K562 (cell line): ENCODE measurements around the gene TINAGL1. TPM values are rescaled to one million over a fixed set of nuclear protein-coding genes. Genes with fewer than 3 reads are reported as not detected.

Experiments used
- ATAC-seq: fragments of 200-7000 bp; cut with Tn5 transposase; 3 replicates; pipeline ENCODE4 v1.9.1; 2020; ENCODE audit warnings: moderate library complexity
- BruUV-seq: library from RNA; stranded (reverse); fragments of 400-500 nt; replicated peaks from 2 replicates; lab custom pipeline; 2021; lab: Mats Ljungman, UMichigan
- CTCF ChIA-PET: fragments of 300-600 bp; formaldehyde crosslinking; extraction: SDS; loops from one replicate; lab custom pipeline; 2021; ENCODE audit warnings: low intra/inter-chr PET ratio; lab: Yijun Ruan, JAX
- POLR2A ChIA-PET: fragments of 300-600, 350-650 bp; sonication (Branson Sonifier 250); formaldehyde crosslinking; extraction: SDS; loops from one replicate; lab custom pipeline; 2021; ENCODE audit warnings: antibody characterized with exemption, inconsistent platforms; lab: Yijun Ruan, JAX
- DNase-seq, 4 experiments: peaks; one replicate each; pipeline versions ENCODE4 v3.0.0 to v3.0.0-alpha.2; 2011 to 2018; ENCODE audit warnings: low spot score in 3 of 4, mixed read lengths in 3 of 4; ENCODE audit errors: extremely low read depth in 1 of 4
- FAIRE-seq: peaks from 2 replicates; lab custom pipeline; 2011; peaks lifted over from hg19 to GRCh38; lab: Jason Lieb, UNC
- H2AFZ ChIP-seq: 2 replicates; pipeline ENCODE4 v1.6.0; 2011; ENCODE audit warnings: low read depth, low read length, control low read depth, inconsistent platforms
- H3K27ac ChIP-seq: fragments of 200-600 bp; 3 replicates; pipeline ENCODE4 v1.8.0; 2011; ENCODE audit warnings: low read depth, mild to moderate bottlenecking, control low read depth, inconsistent platforms, low read length, moderate library complexity, mixed read lengths; ENCODE audit errors: extremely low read depth
- H3K27me3 ChIP-seq, 2 experiments: fragments of 300-600 bp in 1 of 2; 2 replicates in 1 of 2; 3 replicates in 1 of 2; pipeline versions ENCODE4 v1.6.0 to v1.8.0; 2011; ENCODE audit warnings: inconsistent platforms in 2 of 2, low read length in 2 of 2, mild to moderate bottlenecking in 1 of 2, mixed read lengths in 1 of 2, moderate library complexity in 1 of 2; ENCODE audit not compliant: control insufficient read depth in 2 of 2, insufficient read depth in 2 of 2
- H3K36me3 ChIP-seq: fragments of 300-600 bp; 3 replicates; pipeline ENCODE4 v1.8.0; 2011; ENCODE audit warnings: mild to moderate bottlenecking, low read length, inconsistent platforms; ENCODE audit not compliant: control insufficient read depth, insufficient read depth
- H3K4me1 ChIP-seq, 2 experiments: fragments of 200-600 bp in 1 of 2; replicated peaks in 1 of 2; 2 replicates in 1 of 2; 3 replicates in 1 of 2; pipeline versions ENCODE4 v1.5.1 to v1.8.0; 2011; ENCODE audit warnings: inconsistent platforms in 2 of 2, low read length in 2 of 2, mild to moderate bottlenecking in 1 of 2, mixed read lengths in 1 of 2, moderate library complexity in 1 of 2; ENCODE audit not compliant: control insufficient read depth in 2 of 2, insufficient read depth in 2 of 2
- H3K4me2 ChIP-seq: 2 replicates; pipeline ENCODE4 v1.6.1; 2011; ENCODE audit warnings: low read length, control low read depth, inconsistent platforms, mixed read lengths; ENCODE audit not compliant: insufficient read depth
- H3K4me3 ChIP-seq: fragments of 200-600 bp; sonication (generic), shearing (Covaris generic); 2 replicates; pipeline ENCODE4 v1.5.1; 2016; ENCODE audit warnings: control low read depth, inconsistent platforms
- H3K79me2 ChIP-seq: fragments of 200-600 bp; 3 replicates; pipeline ENCODE4 v1.8.0; 2011; ENCODE audit warnings: low read length, inconsistent platforms; ENCODE audit not compliant: control insufficient read depth, insufficient read depth
- H3K9ac ChIP-seq, 2 experiments: 2 replicates each; pipeline versions ENCODE4 v1.6.0 to v1.6.1; 2011; ENCODE audit warnings: low read depth in 2 of 2, low read length in 2 of 2, control low read depth in 1 of 2, inconsistent platforms in 1 of 2, mild to moderate bottlenecking in 1 of 2, mixed read lengths in 1 of 2; ENCODE audit not compliant: insufficient read depth in 1 of 2
- H3K9me1 ChIP-seq: one replicate; pipeline ENCODE4 v1.6.0; 2011; ENCODE audit warnings: inconsistent platforms, mild to moderate bottlenecking, low read length, moderate library complexity; ENCODE audit not compliant: control insufficient read depth, insufficient read depth
- H3K9me3 ChIP-seq: replicated peaks from 2 replicates; pipeline ENCODE4 v1.5.1; 2011; ENCODE audit warnings: low read depth, low read length, inconsistent platforms; ENCODE audit not compliant: control insufficient read depth, insufficient read depth
- H4K20me1 ChIP-seq: replicated peaks from 2 replicates; pipeline ENCODE4 v1.6.1; 2011; ENCODE audit warnings: low read length, inconsistent platforms, mixed read lengths; ENCODE audit not compliant: control insufficient read depth, insufficient read depth
- HCFC1 ChIP-seq: IDR thresholded peaks from 2 replicates; pipeline ENCODE4 v1.6.1; 2012; ENCODE audit warnings: low read depth, low read length, improper control_type of control experiment
- HDGF ChIP-seq: fragments of 450-650 bp; IDR thresholded peaks from 2 replicates; pipeline ENCODE4 v1.6.1; 2016
- KLF6 ChIP-seq: fragments of 250-450 bp; sonication (Bioruptor Pico); IDR thresholded peaks from 2 replicates; pipeline ENCODE4 v1.4.0; 2020; ENCODE audit warnings: mild to moderate bottlenecking, moderate library complexity, borderline replicate concordance
- NFIX ChIP-seq: fragments of 250-450 bp; sonication (Bioruptor Pico); IDR thresholded peaks from 2 replicates; pipeline ENCODE4 v1.4.0; 2020; ENCODE audit warnings: low read depth, mild to moderate bottlenecking, moderate library complexity
- POLR3A ChIP-seq: IDR thresholded peaks from 2 replicates; pipeline ENCODE4 v1.6.1; 2011; ENCODE audit warnings: borderline replicate concordance, mild to moderate bottlenecking, moderate library complexity; ENCODE audit not compliant: insufficient read length, insufficient read depth; ENCODE audit errors: extremely low read depth
- RBM15 ChIP-seq: fragments of 200-400 bp; formaldehyde crosslinking; IDR thresholded peaks from 2 replicates; pipeline ENCODE4 v1.6.1; 2018; ENCODE audit warnings: mild to moderate bottlenecking, low read length, moderate library complexity; ENCODE audit not compliant: insufficient read depth
- ZNF717 ChIP-seq: fragments of 250-450 bp; sonication (Bioruptor Pico); IDR thresholded peaks from 2 replicates; pipeline ENCODE4 v1.5.0; 2021
- ZNF76 ChIP-seq: fragments of 250-450 bp; sonication (Bioruptor Pico); IDR thresholded peaks from 2 replicates; pipeline ENCODE4 v1.4.0; 2020; ENCODE audit warnings: mild to moderate bottlenecking, moderate library complexity, borderline replicate concordance
- ZNF79 ChIP-seq: fragments of 250-450 bp; sonication (Bioruptor Pico); IDR thresholded peaks from 2 replicates; pipeline ENCODE4 v1.4.0; 2020; ENCODE audit warnings: low read depth, mild to moderate bottlenecking, moderate library complexity
- WGBS: fragments of 100-300 bp; shearing (Covaris generic); methylation state at CpG from one replicate; pipeline ENCODE4 v1.1.6; 2016; ENCODE audit warnings: low coverage, mixed read lengths; ENCODE audit not compliant: insufficient coverage; ENCODE audit errors: missing lambda C conversion rate; 5-methylcytosine and 5-hydroxymethylcytosine counted together
- in situ Hi-C: fragments of 300-500 bp; cut with MboI; formaldehyde crosslinking; loops from 4 replicates; pipeline ENCODE4 v1.15.0; 2018; ENCODE audit warnings: inconsistent platforms, mixed read lengths
- intact Hi-C: fragments of 100-400 bp; cut with micrococcal nuclease; formaldehyde crosslinking; loops from 2 replicates; pipeline ENCODE4 v1.14.2; 2022
- polyA plus RNA-seq, 8 experiments: library from polyadenylated mRNA; depleted of rRNA in 4 of 8; stranded (reverse) in 5 of 8; unstranded in 3 of 8; fragments of >200 nt; fragmentation: Nextera tagmentation in 2 of 8; fragmentation: Illumina TruSeq in 1 of 8; extraction: Ambion mirVana in 2 of 8; extraction: Trizol in 1 of 8; gene quantifications; 2 replicates each; pipeline versions ENCODE4 v1.2.1 to v1.2.3, GENCODE V29; 2011 to 2014; ENCODE audit warnings: inconsistent platforms in 1 of 8, missing spikeins in 1 of 8
- total RNA-seq, 7 experiments: library from RNA; depleted of rRNA in 6 of 7; stranded (reverse); fragments of >200 nt in 6 of 7; fragmentation: Illumina TruSeq in 2 of 7; extraction: Trizol in 2 of 7; gene quantifications; 2 replicates each; pipeline versions ENCODE4 v1.2.1 to v1.2.3, GENCODE V29; 2011 to 2021; ENCODE audit warnings: low replicate concordance in 1 of 7
- TF ChIP-seq, protein P1 (sequence below): sonication (generic); formaldehyde crosslinking; IDR thresholded peaks from 2 replicates; pipeline ENCODE4 v1.8.0; 2022; ENCODE audit warnings: missing genetic modification reagents, mild to moderate bottlenecking, borderline replicate concordance
- TF ChIP-seq, protein P2 (sequence below): conservative IDR thresholded peaks from 2 replicates; pipeline ENCODE4 v1.6.1; 2011; ENCODE audit warnings: low read depth, mild to moderate bottlenecking, low read length; ENCODE audit not compliant: control insufficient read depth
- TF ChIP-seq, protein P3 (sequence below), 2 experiments: IDR thresholded peaks; 2 replicates each; pipeline ENCODE4 v1.6.1; 2012; ENCODE audit warnings: improper control_type of control experiment in 2 of 2, low read depth in 2 of 2, low read length in 2 of 2, borderline replicate concordance in 1 of 2
- TF ChIP-seq, protein P4 (sequence below): fragments of 450-650 bp; formaldehyde crosslinking; IDR thresholded peaks from 2 replicates; pipeline ENCODE4 v1.4.0; 2020; ENCODE audit warnings: mild to moderate bottlenecking, moderate library complexity
- TF ChIP-seq, protein P5 (sequence below): sonication (generic); formaldehyde crosslinking; IDR thresholded peaks from 2 replicates; pipeline ENCODE4 v1.8.1; 2023; ENCODE audit warnings: mild to moderate bottlenecking, missing genetic modification reagents

TINAGL1 gene
- total and polyA plus RNA-seq, 9 of the 15 experiments (the other 6 are each of a cell fraction or from before 2014, with no cell fraction given), result 0.04 to 1.2 (median 0.07) TPM; not detected in 4

DNA sequence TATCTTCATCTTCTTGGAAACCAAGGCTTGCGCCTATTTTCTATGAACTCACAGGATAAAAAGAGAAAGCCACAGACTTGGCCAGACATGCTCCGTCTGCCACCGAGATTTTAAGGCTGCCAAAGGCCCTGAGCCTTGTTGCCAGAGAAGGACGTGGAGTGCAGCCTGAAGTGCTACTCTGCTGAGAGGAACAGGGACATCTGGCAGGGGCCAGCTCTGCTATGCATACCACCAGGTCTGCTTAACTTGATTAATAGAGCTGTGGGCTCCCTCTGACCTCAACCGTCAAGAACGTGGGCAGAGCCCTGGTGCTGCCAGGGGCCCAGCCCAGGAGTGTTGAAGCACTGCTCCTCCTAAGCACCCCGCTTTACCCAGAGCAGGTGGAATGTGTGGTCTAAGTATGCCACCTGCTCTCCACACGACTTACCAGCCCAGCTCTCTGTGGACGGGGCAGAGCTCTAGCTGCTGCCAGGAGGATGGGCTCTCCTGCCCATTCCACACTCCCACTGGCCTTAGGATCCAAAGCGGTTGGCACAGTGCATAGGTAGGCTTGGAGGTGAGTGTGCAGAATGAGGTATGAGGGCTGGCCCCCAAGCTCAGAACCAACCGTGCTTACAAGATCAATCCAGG lies 51.7 kb downstream of the TINAGL1 start:
- ATAC-seq (no peak), DNase-seq (no peak), FAIRE-seq (no peak)
- Histone ChIP-seq H3K9me1 (peaks cover 5% of the 10 kb centered on the region), H4K20me1 (peaks cover 6% of the 10 kb centered on the region; the same call in 1 of the 2 replicates), H3K36me3 (peaks cover 50% of the 10 kb centered on the region; the same call in 2 of the 3 replicates), H3K4me2 (no peak overlapping the region), H3K4me1 (peaks cover 0 to 15% of the 10 kb centered on the region in 2 experiments; a peak in 3 of 5 replicates), H3K27ac (no peak overlapping the region), H3K9me3 (no peaks in the 10 kb centered on the region), H3K79me2 (no peaks in the 10 kb centered on the region), H3K4me3 (no peak overlapping the region), H2AFZ (no peak overlapping the region), H3K9ac (peak overlapping the region in 1 of 2 experiments; percentile 41; a peak in 1 of 4 replicates), H3K27me3 (no peaks in the 10 kb centered on the region)
- POLR2A ChIA-PET, result interaction anchor here (0.6 to 6.4 kb wide), 3 partner anchors 11 to 968 kb away, joined by 3 to 47 read pairs (median 10); partner anchors contain the start of gene PEF1
- intact Hi-C loops, result no loop called here
- no TSS peak for BruUV-seq
- in situ Hi-C loops, result no loop called here
- CTCF ChIA-PET, result no interaction called here
- 71% methylated on average over 11 of the region's 11 CpGs for WGBS
- no peak for TF ChIP-seq POLR3A
- TF ChIP-seq, protein P1, sequence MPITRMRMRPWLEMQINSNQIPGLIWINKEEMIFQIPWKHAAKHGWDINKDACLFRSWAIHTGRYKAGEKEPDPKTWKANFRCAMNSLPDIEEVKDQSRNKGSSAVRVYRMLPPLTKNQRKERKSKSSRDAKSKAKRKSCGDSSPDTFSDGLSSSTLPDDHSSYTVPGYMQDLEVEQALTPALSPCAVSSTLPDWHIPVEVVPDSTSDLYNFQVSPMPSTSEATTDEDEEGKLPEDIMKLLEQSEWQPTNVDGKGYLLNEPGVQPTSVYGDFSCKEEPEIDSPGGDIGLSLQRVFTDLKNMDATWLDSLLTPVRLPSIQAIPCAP (CRISPR knock-in tag), result no peak
- TF ChIP-seq, protein P2, sequence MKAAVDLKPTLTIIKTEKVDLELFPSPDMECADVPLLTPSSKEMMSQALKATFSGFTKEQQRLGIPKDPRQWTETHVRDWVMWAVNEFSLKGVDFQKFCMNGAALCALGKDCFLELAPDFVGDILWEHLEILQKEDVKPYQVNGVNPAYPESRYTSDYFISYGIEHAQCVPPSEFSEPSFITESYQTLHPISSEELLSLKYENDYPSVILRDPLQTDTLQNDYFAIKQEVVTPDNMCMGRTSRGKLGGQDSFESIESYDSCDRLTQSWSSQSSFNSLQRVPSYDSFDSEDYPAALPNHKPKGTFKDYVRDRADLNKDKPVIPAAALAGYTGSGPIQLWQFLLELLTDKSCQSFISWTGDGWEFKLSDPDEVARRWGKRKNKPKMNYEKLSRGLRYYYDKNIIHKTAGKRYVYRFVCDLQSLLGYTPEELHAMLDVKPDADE, result no peak
- TF ChIP-seq NFIX, result no peak
- TF ChIP-seq, protein P3, sequence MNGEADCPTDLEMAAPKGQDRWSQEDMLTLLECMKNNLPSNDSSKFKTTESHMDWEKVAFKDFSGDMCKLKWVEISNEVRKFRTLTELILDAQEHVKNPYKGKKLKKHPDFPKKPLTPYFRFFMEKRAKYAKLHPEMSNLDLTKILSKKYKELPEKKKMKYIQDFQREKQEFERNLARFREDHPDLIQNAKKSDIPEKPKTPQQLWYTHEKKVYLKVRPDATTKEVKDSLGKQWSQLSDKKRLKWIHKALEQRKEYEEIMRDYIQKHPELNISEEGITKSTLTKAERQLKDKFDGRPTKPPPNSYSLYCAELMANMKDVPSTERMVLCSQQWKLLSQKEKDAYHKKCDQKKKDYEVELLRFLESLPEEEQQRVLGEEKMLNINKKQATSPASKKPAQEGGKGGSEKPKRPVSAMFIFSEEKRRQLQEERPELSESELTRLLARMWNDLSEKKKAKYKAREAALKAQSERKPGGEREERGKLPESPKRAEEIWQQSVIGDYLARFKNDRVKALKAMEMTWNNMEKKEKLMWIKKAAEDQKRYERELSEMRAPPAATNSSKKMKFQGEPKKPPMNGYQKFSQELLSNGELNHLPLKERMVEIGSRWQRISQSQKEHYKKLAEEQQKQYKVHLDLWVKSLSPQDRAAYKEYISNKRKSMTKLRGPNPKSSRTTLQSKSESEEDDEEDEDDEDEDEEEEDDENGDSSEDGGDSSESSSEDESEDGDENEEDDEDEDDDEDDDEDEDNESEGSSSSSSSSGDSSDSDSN (IDR thresholded peaks at IDR 0.05; ENCODE audit: borderline replicate concordance in 1 of 2, low read depth in 2 of 2, low read length in 2 of 2), result no peak
- TF ChIP-seq ZNF79 (CRISPR knock-in tag), result no peak
- TF ChIP-seq KLF6 (CRISPR knock-in tag), result no peak
- no peak for TF ChIP-seq HCFC1
- no peak for TF ChIP-seq RBM15
- TF ChIP-seq, protein P4, sequence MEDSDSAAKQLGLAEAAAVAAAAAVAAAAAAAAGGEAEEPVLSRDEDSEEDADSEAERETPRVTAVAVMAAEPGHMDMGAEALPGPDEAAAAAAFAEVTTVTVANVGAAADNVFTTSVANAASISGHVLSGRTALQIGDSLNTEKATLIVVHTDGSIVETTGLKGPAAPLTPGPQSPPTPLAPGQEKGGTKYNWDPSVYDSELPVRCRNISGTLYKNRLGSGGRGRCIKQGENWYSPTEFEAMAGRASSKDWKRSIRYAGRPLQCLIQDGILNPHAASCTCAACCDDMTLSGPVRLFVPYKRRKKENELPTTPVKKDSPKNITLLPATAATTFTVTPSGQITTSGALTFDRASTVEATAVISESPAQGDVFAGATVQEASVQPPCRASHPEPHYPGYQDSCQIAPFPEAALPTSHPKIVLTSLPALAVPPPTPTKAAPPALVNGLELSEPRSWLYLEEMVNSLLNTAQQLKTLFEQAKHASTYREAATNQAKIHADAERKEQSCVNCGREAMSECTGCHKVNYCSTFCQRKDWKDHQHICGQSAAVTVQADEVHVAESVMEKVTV (CRISPR knock-in tag), result no peak
- TF ChIP-seq, protein P5, sequence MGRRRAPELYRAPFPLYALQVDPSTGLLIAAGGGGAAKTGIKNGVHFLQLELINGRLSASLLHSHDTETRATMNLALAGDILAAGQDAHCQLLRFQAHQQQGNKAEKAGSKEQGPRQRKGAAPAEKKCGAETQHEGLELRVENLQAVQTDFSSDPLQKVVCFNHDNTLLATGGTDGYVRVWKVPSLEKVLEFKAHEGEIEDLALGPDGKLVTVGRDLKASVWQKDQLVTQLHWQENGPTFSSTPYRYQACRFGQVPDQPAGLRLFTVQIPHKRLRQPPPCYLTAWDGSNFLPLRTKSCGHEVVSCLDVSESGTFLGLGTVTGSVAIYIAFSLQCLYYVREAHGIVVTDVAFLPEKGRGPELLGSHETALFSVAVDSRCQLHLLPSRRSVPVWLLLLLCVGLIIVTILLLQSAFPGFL (CRISPR knock-in tag), result no peak
- TF ChIP-seq ZNF76, result no peak
- no peak for TF ChIP-seq ZNF717 (CRISPR knock-in tag)
- no peak for TF ChIP-seq HDGF
